Mucosa of descending colon (tissue), 3 donors: ENCODE measurements around the gene OR2T3. TPM values are rescaled to one million over a fixed set of nuclear protein-coding genes. Genes with fewer than 3 reads are reported as not detected.
"Not testable (repeated sequence)": the region's sequence is repeated elsewhere in the genome, so short reads cannot be mapped to it uniquely, and the experiment has no call there.

ENCODE experiments used
- ATAC-seq: fragments of 200-7000 bp; cut with Tn5 transposase; one replicate; pipeline ENCODE4 v1.9.1; 2020; ENCODE audit warnings: mild to moderate bottlenecking, moderate library complexity
- DNase-seq, 3 donors: peaks; one replicate each; pipeline ENCODE4 v3.0.0-alpha.2; 2020
- H3K36me3 ChIP-seq: fragments of 200-600 bp; one replicate; pipeline ENCODE4 v1.8.0; 2021; ENCODE audit warnings: low read depth, mild to moderate bottlenecking
- H3K4me1 ChIP-seq: fragments of 200-600 bp; one replicate; pipeline ENCODE4 v1.8.0; 2021; ENCODE audit warnings: low read depth, mild to moderate bottlenecking
- H3K4me3 ChIP-seq: fragments of 200-600 bp; one replicate; pipeline ENCODE4 v1.8.0; 2021; ENCODE audit warnings: mild to moderate bottlenecking
- H3K9me3 ChIP-seq: fragments of 200-600 bp; one replicate; pipeline ENCODE4 v1.8.0; 2021; ENCODE audit warnings: mild to moderate bottlenecking
- intact Hi-C, 2 donors: fragments of 100-400 bp; cut with DNase I in 1 of 2; cut with micrococcal nuclease in 1 of 2; formaldehyde crosslinking; loops; one replicate each; pipeline versions ENCODE4 v1.11.0 to v1.11.1; 2022; cut with DNase I, micrococcal nuclease
- total RNA-seq, 3 donors: library from RNA; stranded (reverse); fragmentation: NEBNext Ultra II Directional in 2 of 3; extraction: Animal tissue kit (Norgen Biotek cat#: 25700) in 2 of 3; gene quantifications; one replicate each; pipeline versions ENCODE4 v1.2.1 to v1.2.4, GENCODE V29; 2021 to 2023
- TF ChIP-seq, protein P1 (sequence below): fragments of 200-600 bp; IDR thresholded peaks from one replicate; pipeline ENCODE4 v1.8.0; 2022; ENCODE audit warnings: antibody characterized with exemption, mild to moderate bottlenecking
- donor health status: DM: no; HTN: no; CAD: no; lungs with moderate emphysema.
- donor health status: DM: no; HTN: no; CAD: no.
- donor health status: DM: no; HTN: yes; CAD: no.

OR2T3 gene
- total RNA-seq, 3 donors from 2014 or later = not detected

- ATAC-seq, H3K4me1 ChIP-seq, H3K9me3 ChIP-seq, H3K4me3 ChIP-seq, DNase-seq, intact Hi-C loops, H3K36me3 ChIP-seq: not testable (repeated sequence)
Measured at GRCh38 chr1:248449821-248450465, 23.2 kb upstream of the OR2T3 start.

GRCh38 chr1:248450466-248451145, 22.5 kb upstream of the OR2T3 start:
- H3K4me3 ChIP-seq, H3K9me3 ChIP-seq, DNase-seq, H3K36me3 ChIP-seq, H3K4me1 ChIP-seq, ATAC-seq, intact Hi-C loops: not testable (repeated sequence)

GRCh38 chr1:248453619-248454018, 19.5 kb upstream of the OR2T3 start:
- H3K4me3 ChIP-seq, H3K36me3 ChIP-seq, H3K9me3 ChIP-seq, intact Hi-C loops, ATAC-seq, DNase-seq, H3K4me1 ChIP-seq: not testable (repeated sequence)

- H3K4me1 ChIP-seq, intact Hi-C loops, H3K9me3 ChIP-seq, DNase-seq, H3K4me3 ChIP-seq, H3K36me3 ChIP-seq: not testable (repeated sequence)
- ATAC-seq = peak; percentile 53
Measured at GRCh38 chr1:248455045-248455444, 18.1 kb upstream of the OR2T3 start.

- H3K4me1 ChIP-seq, H3K4me3 ChIP-seq, intact Hi-C loops, DNase-seq, H3K36me3 ChIP-seq: not testable (repeated sequence)
- peak; percentile 55 for ATAC-seq
- H3K9me3 ChIP-seq = peaks cover 13% of the 10 kb centered on the region
Measured at GRCh38 chr1:248456635-248457034, 16.5 kb upstream of the OR2T3 start.

DNA sequence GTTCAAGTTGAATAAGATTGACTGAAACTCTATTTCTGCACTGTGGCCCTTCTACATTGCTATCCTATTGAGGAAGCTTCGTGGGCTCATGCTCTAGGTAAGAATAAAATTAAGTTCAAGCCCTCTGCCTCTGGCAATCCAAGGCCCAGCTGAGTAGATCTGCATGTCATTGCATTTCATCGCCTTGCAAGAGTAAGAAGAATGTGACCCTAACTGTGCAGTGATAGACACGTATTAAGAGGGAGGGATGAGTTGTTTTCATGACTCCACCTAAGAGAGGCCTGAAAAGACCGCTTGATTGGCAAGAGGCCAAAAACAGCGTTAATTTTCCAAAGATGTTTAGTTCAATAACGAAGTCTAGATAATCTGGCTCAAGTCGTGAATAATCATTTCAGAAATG, 14.0 kb upstream of the OR2T3 start:
- intact Hi-C loops, H3K36me3 ChIP-seq, H3K4me3 ChIP-seq, ATAC-seq, H3K4me1 ChIP-seq, DNase-seq: not testable (repeated sequence)
- peaks cover 14% of the 10 kb centered on the region for H3K9me3 ChIP-seq

- DNase-seq (no peak), ATAC-seq (no peak)
- no peaks in the 10 kb centered on the region for H3K4me1 ChIP-seq
- H3K4me3 ChIP-seq = no peak overlapping the region
- H3K36me3 ChIP-seq = no peaks in the 10 kb centered on the region
- intact Hi-C loops = no loop called here
- TF ChIP-seq, protein P1, sequence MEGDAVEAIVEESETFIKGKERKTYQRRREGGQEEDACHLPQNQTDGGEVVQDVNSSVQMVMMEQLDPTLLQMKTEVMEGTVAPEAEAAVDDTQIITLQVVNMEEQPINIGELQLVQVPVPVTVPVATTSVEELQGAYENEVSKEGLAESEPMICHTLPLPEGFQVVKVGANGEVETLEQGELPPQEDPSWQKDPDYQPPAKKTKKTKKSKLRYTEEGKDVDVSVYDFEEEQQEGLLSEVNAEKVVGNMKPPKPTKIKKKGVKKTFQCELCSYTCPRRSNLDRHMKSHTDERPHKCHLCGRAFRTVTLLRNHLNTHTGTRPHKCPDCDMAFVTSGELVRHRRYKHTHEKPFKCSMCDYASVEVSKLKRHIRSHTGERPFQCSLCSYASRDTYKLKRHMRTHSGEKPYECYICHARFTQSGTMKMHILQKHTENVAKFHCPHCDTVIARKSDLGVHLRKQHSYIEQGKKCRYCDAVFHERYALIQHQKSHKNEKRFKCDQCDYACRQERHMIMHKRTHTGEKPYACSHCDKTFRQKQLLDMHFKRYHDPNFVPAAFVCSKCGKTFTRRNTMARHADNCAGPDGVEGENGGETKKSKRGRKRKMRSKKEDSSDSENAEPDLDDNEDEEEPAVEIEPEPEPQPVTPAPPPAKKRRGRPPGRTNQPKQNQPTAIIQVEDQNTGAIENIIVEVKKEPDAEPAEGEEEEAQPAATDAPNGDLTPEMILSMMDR = no peak
- no peaks in the 10 kb centered on the region for H3K9me3 ChIP-seq
Measured at GRCh38 chr1:248471154-248471553, 2.0 kb upstream of the OR2T3 start.

- intact Hi-C loops, H3K4me1 ChIP-seq, DNase-seq, H3K4me3 ChIP-seq, ATAC-seq, H3K9me3 ChIP-seq, H3K36me3 ChIP-seq: not testable (repeated sequence)
Measured at GRCh38 chr1:248472111-248472510, 1.0 kb upstream of the OR2T3 start.

GRCh38 chr1:248475660-248476059, 2.5 kb downstream of the OR2T3 start:
- intact Hi-C loops, DNase-seq, H3K36me3 ChIP-seq, ATAC-seq, H3K4me1 ChIP-seq, H3K4me3 ChIP-seq, H3K9me3 ChIP-seq: not testable (repeated sequence)

- H3K36me3 ChIP-seq, H3K4me1 ChIP-seq, intact Hi-C loops, H3K9me3 ChIP-seq, H3K4me3 ChIP-seq, DNase-seq: not testable (repeated sequence)
- ATAC-seq = peak; percentile 17
Measured at GRCh38 chr1:248481686-248482579, 8.8 kb downstream of the OR2T3 start.

- intact Hi-C loops, ATAC-seq, H3K4me3 ChIP-seq, H3K9me3 ChIP-seq, H3K4me1 ChIP-seq, H3K36me3 ChIP-seq, DNase-seq: not testable (repeated sequence)
Measured at GRCh38 chr1:248488289-248488688, 15.1 kb downstream of the OR2T3 start, which contains the start of gene OR2T5. Gene OR2T5, plus strand, starts transcription at chr1:248488589. Its CDS starts 0 bp downstream, at chr1:248488589.

GRCh38 chr1:248496661-248497060, 23.5 kb downstream of the OR2T3 start:
- H3K36me3 ChIP-seq, H3K4me3 ChIP-seq, H3K9me3 ChIP-seq, intact Hi-C loops, ATAC-seq, H3K4me1 ChIP-seq, DNase-seq: not testable (repeated sequence)
